NCI-H510A treated with DMSO at 0.1 percent for 48 hours (cell line): ENCODE results near the gene PHF21A.

Source experiments
- DNase-seq: peaks from one replicate; lab custom pipeline; 2025; lab: John Stamatoyannopoulos, UW

Gene PHF21A

DNA sequence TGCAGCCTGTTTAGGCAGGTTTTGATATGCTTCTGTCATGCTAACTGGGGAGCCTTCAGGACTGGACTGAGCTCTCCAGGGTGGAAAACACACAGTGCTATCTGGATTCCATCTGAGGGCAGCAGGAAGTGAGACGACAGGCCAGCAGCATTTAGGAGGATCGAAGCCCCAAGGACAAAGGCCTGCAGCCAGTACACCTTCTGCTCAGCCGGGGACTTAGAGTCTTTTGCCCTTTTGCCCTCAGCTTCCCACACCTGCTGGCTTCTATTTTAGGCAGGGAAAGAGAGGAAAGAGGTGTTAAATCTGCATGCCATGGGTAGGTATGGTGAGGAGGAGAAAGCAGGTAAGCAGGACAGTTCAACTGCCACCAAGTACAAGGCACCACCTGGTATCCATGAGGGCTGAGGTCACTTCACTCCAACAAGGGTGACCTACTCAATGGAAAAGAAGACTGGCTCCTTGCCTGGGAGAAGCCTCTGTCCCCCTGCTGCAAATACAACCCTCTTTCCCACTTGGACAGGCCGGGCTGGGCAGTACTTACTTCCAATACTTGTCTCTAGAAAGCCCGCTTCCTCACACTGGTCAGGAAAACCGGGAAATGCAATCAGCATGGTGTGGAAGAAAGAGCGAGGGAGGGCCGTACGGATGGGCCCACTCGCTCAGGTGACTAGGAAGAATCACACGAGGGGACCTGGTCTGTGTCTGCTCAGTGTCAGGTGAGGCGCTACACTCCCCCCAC, 186.5 kb downstream of the PHF21A start:
- DNase-seq: no peak

DNA sequence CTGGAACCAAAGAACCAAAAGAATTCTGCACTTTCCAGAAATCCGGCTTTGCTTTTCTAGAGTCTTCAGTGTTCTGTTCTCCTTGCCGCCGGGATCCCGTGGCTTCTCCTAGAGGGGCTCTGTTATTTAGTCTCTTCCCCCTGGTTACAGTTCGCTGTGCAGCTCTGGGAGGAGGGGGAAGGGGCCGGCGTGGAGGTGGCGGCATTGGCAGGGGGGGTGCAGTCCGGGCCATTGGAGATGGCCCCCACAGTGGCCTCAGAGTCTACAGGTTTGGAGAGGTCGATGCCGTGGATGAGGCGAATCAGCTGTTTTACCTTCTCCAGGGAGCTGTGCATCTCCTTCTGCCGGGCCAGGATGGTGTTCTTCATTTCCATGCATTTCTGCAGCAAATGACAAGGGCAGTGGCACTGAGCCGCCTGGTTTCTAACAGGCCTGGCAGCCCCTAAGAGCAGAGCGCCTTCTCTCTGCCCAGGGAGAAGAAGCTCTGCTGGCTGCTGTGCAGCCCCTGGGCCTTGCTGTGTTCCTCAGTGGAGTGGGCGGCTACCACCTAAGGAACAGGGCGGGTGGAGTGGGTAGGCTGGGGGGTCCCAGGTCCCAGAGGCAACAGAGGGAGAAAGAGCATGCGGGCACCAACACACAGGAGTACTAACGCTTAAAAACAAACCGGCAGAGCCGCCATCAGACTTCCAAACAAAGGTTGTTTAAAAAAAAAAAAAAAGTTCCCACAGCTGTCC, 187.2 kb downstream of the PHF21A start:
- no peak for DNase-seq

DNA sequence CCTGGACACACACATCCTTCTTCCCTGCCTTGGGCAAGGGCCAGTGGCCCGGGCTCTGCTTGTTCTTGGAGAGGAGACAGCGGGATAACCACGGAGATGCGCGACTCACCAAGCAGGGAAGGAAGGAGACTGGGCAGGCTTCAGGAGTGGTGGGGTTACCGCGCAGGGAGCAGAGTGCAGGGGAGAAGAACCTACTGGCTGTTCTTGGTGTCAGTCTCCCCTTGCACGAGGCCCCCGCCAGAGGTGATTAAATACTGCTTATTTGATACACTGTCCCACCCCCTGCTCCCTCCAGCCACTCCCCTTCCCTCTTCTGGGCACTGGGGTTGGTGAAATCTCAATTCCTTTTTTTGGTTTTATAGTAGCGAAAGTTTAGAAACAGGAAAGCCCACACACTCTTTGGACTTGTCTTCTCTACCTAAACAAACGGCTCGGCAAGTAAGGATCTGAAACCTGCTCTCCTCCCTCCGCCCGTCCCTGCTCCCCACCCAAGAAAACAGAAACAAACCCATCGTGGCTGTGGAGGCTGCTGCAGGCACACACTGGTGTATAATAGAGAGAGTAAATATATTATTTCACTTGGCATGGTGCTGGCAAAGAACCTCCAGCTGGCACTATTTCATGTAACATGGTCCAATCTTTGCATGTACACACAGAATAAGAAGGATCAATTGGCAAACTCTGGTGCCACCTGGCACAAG, 188.0 kb downstream of the PHF21A start:
- DNase-seq: no peak

DNA sequence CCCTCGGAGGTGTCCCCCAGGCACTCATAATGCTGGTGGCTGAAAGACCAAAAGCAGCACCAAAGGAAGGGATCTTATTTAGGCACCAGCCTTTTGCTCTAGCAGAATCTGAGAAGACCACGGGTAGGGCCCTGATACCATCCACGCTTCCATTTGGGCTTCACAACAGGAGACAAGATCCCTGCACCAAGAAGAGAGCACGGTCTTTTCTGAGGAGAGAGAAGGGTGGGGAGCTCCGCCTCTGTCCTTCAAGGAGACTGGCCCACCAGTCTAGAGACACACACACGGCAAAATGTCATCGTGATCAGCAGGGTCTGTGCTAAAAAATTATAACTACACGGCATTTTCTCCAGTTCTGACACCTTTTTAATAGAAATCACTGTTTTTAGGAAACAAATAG, 189.0 kb downstream of the PHF21A start:
- DNase-seq: no peak

DNA sequence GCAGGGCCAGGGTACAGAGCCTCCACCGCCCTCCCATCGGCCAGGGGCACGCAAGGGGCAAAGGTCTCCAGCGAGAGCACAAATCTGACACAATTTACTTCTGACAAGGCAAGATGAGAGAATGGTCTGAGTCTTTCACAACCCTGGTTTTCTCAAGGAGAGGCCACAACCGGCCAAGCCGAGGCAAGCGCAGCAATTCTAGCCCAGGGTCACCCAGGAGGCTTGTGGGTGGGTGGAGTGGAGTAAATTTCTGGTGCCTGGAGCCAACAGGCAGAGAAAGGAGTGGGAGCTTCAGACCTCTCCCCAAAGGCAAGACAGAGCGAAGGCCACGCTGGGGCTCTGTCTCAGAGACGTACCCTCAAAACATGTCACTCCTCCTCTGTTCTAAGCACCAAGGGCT, 189.5 kb downstream of the PHF21A start:
- no peak for DNase-seq

DNA sequence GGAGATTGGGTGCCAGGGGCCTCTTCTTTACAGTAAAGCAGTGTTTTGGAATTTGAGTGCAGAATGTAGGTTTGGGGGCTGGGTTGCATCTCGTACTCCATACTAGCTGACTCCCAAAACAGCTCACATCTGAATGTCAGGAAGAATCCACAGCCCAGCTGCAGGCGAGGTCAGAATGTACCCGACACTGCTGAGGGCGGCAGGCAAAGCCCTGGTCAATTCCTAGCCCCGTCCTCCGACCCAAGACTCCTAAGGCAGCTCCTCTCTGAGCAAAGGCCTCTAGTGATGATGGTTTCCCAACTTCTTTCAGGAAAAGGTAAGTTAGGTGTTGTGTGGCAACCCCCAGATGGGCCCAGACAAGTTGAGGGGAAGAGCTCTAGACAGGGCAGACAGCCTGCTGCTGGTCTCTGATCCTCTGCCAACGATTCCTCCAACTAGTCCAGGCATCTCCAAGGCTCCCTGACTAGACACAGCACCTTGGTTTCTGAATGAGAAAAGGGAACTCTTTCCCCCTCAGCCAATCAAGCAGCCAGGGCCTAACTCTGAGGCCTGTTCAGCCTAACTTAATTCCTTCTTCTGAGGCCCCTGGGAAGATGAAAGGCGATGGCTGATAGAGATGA, 190.2 kb downstream of the PHF21A start:
- no peak for DNase-seq

DNA sequence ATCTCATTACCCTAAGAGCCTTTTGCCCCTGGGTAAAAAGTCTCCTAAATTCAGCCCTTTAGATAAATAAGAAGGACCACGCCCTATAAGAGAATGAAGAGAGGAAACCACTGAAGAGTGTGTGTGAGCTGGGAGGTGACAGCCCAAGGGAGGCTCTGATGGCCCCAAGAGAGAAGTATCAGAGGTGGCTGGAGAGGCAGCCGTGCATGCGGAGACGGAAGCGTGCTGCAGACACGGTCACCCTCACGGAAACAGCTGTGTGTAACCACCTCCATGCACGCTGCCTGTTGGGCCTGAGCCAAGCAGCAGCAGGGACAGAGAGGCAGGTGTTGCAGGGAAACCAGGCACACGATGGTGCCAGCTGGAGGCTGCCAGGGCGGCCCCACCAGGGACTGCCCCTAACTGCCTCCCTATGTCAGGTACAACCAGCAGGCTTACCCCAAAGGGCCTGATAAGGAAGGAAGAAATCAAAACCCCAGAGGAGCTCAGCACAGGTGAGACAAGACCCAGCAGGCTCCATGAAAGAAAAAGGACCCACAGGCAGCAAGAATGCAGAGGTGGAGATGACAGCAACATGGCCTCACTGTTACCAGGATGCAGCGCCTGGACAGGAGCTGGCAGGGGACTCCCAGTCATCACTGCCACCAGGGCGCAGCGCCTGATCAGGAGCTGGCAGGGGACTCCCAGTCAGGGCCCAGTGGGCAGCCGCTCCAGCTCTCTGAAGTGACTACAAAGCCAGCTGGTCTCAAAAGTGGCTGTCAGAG, 191.0 kb downstream of the PHF21A start:
- DNase-seq: peak; percentile 27

DNA sequence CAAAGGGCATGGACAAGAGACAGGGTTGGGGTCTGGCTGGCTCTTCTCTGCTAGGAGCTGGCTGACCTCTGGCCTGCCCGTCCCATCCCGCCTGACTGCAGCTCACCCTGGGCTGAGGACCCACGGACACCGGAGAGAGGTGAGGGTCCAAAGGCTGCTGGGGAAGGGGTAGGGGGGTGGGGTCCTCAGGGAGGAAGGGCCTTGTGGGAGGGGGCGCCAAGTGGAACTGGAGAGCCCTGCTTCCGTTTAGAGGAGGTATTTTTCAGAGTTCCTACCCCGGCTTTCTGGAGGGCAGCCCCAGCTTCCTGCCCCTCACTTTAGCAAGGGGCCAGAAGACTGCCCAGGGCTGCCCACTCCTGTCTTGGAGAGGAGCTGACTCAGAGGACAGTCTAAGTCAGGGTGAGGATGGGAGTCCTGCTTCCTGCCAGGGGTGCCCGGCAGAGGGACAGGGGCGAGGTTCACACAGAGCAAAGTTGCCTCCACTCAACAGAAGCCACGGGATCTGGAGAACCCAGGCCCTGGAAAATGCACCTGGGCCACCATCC, 191.7 kb downstream of the PHF21A start:
- DNase-seq: no peak

DNA sequence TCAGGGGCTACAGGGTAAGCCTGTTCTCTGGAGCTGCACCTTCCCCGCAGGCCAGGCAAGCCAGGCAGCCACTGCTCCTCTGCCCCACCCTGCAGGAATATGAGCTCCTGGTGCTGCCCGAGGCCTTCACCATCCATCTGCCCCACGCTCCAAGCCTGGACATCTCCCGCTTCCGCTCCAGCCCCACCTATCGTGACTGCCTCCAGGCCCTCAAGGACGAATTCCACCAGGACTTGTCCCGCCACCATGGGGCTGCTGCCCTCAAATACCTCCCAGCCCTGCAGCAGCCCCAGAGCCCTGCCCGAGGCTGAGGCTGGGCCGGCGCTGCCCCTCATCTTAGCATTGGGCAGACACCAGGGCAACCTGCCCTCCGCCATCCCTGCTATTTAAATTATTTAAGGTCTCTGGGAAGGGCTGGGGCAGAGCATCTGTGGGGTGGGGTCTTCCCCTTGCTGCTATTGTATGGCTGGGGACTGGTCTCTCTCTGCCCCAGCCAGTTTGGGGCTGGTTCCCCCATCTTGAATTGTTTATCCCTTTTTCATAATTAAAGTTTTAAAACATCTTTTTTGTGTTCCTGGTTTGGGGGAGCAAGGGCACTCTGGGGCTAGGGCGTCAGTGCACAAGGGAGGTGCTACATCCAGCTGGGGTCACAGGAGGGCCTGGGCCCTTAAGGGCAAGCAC, 192.6 kb downstream of the PHF21A start:
- DNase-seq: no peak

DNA sequence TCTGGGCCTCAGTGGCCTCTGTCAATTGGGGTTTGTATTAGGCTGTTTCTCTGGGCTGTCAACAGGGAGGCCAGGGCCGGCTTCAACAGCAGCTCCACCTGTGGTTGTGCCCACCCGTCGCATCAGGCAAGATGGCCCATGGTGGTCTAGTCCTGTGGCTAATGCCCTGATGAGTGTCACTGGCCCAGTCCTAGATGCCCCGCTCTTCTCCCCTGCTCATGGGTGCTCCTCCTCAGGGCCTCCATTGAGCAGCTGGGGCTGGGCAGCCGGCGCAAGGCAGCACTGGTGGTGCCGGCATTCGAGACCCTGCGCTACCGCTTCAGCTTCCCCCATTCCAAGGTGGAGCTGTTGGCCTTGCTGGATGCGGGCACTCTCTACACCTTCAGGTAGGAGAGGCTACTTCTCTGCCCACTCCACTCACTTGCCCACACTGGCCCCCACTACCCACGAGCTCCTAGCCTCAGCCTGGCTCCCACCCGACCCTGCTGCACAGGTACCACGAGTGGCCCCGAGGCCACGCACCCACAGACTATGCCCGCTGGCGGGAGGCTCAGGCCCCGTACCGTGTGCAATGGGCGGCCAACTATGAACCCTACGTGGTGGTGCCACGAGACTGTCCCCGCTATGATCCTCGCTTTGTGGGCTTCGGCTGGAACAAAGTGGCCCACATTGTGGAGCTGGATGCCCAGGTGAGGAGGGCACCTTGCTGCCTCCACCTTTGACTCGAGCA, 193.4 kb downstream of the PHF21A start:
- DNase-seq: no peak

DNA sequence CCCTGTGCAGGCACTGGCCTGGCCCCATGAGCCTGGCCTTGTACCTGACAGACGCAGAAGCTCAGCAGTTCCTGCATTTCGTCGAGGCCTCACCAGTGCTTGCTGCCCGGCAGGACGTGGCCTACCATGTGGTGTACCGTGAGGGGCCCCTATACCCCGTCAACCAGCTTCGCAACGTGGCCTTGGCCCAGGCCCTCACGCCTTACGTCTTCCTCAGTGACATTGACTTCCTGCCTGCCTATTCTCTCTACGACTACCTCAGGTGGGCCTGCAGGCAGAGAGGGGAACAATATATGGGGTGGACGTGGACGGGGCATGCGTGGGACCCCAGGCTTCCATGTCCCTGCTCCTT, 193.9 kb downstream of the PHF21A start:
- DNase-seq: no peak

DNA sequence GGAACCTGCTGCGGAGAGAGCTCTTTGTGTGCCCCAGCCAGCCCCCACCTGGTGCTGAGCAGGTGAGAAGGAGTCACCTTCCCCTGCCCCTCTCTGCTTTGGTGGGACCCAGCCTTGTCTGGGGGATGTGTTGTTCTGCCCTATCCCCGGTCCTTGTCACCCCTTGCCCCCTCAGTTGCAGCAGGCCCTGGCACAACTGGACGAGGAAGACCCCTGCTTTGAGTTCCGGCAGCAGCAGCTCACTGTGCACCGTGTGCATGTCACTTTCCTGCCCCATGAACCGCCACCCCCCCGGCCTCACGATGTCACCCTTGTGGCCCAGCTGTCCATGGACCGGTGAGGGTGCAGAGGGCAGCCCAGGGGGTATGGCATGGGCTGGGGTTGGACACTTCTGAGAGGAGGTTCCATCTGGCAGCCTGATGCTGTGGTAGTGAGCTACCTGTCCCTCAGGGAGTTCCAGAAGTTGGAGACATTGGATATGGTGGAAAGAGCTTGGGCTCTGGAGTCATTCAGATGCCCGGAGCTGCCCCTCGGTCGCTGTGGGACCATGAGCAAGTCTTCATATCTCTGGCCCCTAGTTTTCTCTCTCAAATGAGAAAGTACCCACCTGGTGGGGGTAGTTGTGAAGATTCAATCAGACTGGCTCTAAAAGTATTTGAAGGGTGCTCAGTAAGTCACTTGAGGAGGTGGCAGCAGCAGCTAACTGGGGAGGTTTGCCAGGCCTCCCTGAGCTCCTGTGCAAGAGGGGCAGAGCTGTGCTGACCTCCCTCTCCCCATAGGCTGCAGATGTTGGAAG, 194.5 kb downstream of the PHF21A start:
- DNase-seq: no peak

DNA sequence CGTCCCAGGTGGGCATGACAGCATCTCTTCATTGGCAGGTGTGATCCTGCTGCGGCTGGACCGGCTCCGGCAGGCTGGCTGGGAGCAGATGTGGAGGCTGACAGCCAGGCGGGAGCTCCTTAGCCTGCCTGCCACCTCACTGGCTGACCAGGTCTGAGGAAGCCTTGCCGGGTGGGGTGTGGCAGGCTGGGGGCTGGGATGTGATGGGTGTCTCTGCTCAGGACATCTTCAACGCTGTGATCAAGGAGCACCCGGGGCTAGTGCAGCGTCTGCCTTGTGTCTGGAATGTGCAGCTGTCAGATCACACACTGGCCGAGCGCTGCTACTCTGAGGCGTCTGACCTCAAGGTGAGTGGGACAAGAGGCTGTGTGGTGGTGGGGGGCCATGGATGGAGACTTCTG, 195.3 kb downstream of the PHF21A start:
- no peak for DNase-seq

DNA sequence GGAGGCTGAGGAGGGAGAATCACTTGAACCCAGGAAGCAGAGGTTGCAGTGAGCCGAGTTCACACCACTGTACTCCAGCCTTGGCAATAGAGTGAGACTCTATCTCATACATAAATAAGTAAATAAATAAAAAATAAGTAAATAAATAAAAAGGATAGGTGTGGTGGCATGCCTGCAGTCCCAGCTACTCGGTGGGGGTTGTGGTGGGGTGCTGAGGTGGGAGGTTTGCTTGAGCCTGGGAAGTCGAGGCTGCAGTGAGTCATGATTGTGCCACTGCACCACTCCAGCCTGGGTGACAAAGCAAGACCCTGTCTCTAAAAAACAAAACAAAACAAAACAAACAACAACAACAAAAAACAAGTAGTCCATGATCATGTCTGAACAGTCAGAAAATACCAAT, 195.7 kb downstream of the PHF21A start:
- no peak for DNase-seq

DNA sequence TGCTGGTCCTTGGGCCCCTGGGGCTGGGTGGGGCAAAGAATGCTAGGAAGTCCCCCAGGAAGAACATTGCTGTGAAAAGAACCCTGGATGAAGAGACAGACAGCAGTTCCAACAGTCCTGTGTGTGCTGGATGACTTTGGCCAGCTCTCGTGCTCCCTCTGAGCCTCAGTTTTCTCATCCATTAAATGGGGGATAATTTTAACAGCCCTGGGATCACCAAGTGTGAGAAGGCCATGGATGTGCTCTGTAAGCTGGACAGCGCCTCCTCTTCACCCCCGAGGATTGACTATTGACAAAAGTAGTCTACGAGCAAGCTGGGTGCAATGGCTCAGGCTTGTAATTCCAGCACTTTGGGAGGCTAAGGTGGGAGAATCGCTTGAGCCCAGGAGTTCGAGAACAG, 196.3 kb downstream of the PHF21A start:
- no peak for DNase-seq

DNA sequence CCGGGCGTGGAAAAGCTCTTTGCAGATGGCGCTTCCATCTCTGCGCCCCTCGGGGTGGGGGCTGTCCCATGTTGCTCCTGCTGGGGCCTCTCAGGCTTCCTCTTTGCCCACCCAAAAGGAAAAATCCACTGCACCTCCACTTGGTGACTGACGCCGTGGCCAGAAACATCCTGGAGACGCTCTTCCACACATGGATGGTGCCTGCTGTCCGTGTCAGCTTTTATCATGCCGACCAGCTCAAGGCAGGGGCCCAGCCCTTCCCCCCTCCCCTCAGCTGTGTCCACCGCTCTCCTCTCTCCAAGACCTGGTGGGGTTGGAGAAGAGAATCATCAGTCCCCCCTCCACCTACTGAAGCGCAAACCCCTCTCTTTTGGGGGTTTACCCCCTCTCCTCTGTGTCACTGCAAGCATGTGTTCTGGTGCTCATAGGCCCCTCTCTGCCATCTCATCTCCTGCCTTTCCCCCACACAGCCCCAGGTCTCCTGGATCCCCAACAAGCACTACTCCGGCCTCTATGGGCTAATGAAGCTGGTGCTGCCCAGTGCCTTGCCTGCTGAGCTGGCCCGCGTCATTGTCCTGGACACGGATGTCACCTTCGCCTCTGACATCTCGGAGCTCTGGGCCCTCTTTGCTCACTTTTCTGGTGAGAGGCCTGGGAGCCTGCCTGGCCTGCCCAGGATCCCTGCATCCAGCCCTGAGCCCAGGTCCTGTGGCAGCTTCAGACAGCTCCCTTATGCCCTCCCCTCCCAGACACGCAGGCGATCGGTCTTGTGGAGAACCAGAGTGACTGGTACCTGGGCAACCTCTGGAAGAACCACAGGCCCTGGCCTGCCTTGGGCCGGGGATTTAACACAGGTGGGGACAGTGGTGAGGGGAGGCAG, 197.0 kb downstream of the PHF21A start:
- DNase-seq: no peak

DNA sequence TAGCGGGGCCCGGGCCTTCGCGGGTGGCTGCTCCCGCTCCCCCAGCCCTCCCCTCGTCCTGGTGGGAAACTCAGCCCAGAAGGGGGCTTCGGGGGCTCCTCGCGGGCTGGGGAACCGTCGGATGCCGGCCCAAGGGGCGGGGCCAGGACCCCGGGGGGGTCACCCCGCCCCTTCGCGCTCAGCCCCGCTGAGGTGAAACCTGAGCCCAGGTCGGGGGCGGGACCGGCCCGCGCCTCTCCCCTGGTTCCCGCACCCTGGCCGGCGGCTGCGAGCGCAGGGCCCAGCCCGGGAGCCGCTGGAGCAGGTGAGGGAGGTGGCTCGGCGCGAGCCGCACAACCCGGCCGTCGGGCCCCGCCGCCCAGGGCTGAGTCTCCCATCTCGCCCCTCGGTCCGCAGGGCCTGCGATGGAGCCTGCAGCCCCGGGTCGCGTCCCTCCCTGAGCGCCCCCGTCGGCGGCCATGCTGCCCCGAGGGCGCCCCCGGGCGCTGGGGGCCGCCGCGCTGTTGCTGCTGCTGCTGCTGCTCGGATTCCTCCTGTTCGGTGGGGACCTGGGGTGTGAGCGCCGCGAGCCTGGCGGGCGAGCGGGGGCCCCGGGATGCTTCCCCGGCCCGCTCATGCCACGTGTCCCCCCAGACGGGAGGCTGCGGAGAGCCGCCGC, 198.7 kb downstream of the PHF21A start, which contains the start of gene LARGE2:
LARGE2 (plus strand) TSS at position 232 of the 658 bp plus-strand sequence; CDS start at position 459, 227 bp downstream.
- DNase-seq: no peak
